GM04504 (cell line): ENCODE data around the gene DIAPH1.
"Not testable (repeated sequence)": the region's sequence is repeated elsewhere in the genome, so short reads cannot be mapped to it uniquely, and the experiment has no call there.

Experiments
- DNase-seq: peaks from one replicate; pipeline ENCODE4 v3.0.0-alpha.2; 2012; ENCODE audit warnings: low read depth

Gene DIAPH1

GRCh38 chr5:141609921-141610320 is 8.9 kb downstream of the DIAPH1 start:
- DNase-seq = not testable (repeated sequence)

DNA sequence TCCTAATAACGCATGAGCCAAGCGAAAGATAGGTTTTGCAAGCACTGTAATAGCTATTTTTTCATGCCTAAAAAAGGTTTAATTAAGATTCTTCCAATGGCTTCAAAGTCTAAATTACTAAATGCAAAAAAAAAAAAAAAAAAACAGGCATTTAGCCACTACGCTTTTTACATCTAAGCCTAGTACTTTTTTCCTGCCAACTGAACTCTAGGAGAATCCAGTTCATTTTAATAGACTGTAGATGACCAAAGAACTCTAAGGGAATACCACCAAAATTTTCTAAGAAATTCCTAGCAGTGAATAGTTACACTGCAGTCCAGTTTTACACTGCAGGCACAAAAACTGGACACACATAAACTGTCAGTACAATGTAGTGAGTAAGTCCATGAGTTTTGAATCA is 9.8 kb downstream of the DIAPH1 start:
- no peak for DNase-seq

DNA sequence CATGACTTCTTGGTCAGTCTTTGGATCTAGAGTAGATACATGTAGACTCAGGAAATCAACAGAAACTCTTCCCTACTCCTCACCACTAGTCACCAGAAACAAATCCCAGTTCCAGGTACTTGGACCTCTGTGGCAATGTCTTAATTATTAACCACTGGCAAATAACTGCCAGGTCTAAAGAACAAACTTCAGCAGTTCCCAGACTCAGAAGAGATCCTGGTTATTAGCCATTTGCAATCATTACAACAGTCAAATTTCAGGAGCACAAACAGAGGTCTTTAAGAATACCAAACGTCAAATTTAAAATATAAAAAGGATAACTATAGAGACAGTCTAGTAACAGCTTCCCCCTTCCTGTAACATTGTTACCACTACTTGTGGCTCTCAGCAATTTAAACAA is 10.2 kb downstream of the DIAPH1 start:
- no peak for DNase-seq

DNA sequence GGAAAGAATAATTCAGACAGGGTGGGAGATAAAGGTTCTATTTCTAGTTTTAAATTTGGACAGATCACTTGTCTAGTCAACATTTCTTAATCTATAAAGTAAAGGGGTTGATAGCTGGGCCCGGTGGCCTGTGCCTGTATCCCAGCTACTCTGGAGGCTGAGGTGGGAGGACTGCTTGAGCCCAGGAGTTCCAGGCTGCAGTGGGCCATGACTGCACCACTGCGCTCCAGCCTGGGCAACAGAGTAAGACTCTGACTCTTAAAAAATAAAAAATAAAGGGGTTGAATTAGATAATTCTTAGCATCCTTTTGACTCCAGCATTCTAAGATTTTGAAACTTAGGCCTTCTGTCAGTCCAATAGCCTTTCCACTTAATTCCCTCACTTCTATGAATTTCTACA is 10.8 kb downstream of the DIAPH1 start:
- no peak for DNase-seq

GRCh38 chr5:141605523-141606277 is 13.1 kb downstream of the DIAPH1 start:
- no peak for DNase-seq

DNA sequence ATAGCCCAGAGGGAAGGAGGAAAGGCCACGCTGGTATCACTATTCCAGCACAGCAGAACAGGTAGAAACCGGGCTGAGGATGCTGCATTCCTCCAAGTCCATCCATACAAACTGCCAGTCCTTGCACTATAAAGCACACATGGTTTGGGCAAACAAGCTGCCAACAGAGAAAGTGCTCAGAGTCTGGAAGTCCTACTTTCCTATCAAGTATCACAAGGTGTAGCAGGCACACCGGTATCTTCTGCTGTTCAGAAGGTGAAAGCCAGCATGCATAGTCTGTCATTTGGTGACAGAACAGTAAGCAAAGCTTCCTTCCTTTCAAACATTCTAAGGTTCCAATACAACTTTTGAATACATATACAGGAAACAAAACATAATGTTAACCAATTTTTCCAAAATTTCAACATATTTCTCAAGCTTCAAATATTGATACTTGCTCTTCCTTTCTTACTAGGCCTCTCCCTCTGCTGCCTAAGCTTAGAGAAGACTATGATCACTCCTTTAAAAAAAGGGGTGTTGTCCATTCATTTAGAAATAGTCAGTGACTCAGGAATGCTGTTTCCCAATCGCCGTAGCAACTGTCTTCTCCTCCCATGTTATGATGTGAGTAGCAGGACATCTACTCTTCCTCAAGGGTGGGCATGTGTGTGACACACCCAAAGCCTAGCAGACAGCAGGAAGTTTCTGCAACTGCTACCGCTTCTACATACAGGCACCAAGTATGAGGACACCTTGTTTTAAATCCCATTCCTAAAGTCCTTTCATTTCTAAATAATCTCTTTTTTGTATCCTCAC is 14.7 kb downstream of the DIAPH1 start:
- peak; percentile 92 for DNase-seq

DNA sequence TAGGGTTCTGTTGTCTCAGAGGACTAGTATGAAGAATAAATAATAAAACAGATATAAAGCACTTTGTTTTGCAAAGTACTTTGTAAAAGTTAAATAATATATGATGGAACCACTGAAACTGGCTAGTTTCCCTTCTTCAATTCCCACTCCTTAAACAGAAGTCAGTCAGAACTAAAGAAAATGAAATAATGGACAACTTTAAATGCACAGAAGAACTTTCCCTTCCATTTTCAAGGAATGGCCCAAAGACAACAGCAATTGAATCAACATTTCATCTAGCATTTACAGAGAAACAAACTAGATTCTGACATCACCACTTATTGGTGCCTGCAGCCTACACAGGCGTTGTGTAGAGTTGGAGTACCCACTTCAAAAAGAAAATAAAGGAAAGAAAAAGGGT is 16.2 kb downstream of the DIAPH1 start:
- DNase-seq = no peak

DNA sequence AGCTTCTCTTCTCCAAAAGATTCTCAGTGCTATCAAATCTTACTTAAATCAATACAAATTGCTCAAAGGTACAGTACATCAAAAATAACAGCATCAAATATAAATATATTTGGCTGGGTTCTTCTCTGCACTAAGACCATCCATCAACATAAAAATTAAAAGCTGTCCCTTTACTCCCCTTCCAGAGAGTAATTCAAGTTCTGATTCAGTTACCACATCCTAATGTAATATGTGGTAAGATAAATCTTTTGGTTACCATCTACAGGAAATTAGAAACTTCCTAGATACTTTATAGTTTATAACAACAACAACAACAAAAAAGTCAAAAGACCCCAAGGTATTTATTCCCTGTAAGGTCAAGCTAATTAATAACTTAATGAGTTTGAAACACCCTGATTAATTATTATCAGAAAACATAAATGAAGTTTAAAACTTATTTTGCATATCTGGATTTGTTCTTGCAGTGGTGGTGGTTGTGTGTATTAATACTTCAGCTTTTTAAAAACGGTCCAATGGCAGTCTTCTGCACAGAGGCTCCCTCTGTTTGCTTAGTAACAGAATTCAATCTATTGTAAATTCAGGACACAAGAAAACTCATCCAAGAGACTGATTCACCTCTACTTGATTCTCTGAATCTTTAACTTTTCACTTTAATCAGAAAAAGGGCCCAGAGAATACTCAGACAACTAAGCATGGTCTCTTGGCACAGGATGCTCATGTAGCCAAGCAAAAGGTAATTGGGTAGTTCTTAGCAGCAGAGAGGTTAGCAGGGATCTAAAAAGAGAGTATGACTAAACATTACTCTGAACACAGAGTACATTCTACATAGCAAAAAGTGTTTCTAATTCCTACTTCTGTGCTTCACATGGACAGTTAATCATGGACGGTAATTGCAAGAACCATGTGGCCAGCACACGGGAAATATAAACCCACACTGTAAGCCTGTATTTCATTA is 20.1 kb downstream of the DIAPH1 start:
- peak; percentile 44 for DNase-seq

DNA sequence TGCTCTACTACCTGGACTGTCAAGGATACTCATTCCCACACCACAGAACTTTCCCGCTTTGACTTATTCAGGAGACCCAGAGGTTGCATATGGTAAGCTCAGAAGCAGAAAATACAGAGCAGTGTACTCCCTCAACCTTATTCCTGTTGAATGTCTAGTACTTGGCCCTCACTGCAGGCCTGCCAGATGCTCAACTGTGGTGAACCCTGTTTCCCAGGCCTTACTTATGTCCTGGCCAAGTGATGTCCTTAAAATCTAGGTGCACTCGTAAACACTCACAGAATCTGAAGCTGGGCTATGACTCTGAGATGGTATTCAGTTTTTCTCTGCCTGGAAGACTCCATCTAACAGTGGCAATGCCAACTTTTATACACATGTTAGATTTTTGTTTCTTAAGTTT is 21.0 kb downstream of the DIAPH1 start:
- DNase-seq = no peak

DNA sequence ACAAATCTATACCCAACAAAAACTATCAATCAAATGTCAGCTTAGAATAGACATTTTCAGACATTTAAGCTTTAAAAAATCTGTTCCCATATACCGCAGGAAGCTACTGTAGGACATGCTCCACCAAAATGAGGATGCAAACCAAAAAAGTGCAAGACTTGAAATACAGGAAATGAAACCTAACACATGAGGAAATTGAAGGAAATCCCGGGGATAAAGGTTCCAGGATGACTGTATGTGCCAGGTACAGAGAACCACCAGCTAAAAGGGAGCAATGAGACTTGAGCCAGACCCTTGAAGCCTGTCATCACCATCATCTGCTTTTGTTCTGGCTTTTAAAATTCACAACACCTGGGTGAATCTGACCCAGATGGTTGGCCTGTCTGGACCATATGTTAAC is 21.4 kb downstream of the DIAPH1 start:
- no peak for DNase-seq

DNA sequence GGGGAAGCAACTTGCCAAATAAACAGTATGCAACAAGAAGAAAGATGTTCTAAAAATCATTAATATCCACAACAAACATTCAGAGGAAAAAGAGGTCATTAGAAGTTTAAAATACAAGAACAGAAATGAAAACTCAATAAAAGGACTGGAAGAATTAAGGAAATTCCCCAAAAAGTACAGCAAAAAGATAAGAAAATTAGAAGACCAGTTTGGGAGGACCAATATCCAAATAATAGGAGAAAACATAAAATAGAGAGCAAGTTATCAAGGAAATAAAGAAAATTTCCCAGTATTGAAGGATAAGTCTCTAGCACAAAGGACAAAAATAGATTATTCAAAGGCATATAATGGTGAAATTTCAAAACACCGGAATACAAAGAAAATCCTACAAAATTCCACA is 21.9 kb downstream of the DIAPH1 start:
- no peak for DNase-seq

DNA sequence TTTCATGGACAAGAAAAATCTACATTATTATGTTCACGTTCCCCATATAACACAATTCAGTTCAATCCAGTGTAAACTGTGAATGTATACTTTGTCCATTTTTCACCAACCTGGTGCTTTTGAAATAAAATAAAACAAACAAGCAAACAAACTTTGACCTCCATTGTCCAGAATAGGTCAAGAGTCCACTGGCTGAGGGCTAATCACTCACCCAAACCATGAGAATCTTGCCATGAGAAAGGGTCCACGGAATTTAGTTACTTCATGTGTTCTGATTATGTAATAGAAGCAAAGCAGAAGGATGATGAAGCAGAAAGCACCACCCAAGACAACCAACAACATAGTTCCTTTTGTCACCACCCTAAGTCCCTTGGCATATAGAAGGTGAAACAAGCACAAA is 28.7 kb downstream of the DIAPH1 start:
- no peak for DNase-seq

GRCh38 chr5:141586246-141586645 is 32.6 kb downstream of the DIAPH1 start:
- no peak for DNase-seq

GRCh38 chr5:141585594-141585993 is 33.2 kb downstream of the DIAPH1 start:
- no peak for DNase-seq

- DNase-seq = no peak
Observed at GRCh38 chr5:141574122-141574510, 44.7 kb downstream of the DIAPH1 start.

- DNase-seq = no peak
Observed at GRCh38 chr5:141573489-141574121, 45.2 kb downstream of the DIAPH1 start.

GRCh38 chr5:141570655-141571054 is 48.1 kb downstream of the DIAPH1 start:
- no peak for DNase-seq

DNA sequence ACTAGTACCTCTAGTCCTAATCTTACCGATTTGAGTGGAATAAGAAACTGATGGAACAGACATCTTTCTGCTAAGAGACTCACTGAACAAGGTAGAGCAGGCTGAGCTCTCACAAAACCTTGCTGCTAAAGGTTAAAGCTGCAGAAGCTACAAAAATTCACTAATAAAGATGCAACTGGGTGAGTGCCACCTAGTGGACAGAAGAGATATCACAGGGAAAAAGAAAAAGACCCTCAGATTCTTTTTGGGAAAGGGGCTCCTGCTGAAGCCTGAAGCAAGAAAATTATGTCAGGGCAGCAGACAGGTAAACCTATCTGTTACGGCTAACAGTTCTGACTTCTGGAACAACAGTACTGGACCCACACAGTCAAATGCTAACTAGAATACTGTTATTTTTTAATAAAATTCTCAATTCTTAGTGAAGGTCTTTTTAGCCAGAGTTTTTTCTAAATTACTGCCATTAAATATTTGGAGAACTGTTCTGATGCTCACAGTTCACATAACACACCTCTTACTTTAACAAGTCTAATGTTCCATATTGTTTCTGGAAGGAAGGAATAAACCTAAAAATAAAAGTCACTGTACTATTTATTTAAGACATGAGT is 51.2 kb downstream of the DIAPH1 start:
- no peak for DNase-seq

- no peak for DNase-seq
Observed at GRCh38 chr5:141565826-141566570, 52.8 kb downstream of the DIAPH1 start.

GRCh38 chr5:141564216-141564692 is 54.5 kb downstream of the DIAPH1 start:
- DNase-seq = peak; percentile 90
